ENCODE measurements around the gene ENGASE.

Gene ENGASE

DNA sequence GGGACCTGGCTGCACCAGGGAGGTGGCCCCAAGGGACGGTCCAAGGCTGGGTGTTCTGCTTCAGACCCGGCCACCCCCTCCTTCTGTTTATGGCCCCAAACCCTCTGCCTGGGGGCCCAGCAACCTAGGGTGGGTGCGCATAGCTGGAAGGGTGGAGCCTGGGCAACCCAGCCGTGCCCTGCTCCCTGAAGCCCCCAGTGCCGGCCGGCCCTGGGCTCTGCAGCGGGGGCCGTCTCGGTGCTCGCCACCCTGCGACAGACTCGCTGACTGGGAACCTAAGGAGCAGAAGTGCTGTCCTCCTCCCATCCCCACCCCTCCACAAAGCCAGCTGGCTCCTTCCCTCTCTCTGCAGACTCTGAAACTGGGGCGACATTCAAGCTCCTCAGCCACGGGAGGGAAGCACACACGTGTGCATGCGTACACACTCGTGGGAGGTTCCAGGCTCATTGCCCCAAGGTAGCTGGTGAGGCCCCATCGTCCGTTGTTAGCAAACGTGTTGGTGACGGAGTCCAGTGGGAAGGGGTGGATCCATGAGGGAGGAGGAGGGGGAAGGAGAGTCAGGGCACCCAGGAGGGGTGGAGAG lies 43.4 kb downstream of the ENGASE start:
- DNase-seq: no peak

DNA sequence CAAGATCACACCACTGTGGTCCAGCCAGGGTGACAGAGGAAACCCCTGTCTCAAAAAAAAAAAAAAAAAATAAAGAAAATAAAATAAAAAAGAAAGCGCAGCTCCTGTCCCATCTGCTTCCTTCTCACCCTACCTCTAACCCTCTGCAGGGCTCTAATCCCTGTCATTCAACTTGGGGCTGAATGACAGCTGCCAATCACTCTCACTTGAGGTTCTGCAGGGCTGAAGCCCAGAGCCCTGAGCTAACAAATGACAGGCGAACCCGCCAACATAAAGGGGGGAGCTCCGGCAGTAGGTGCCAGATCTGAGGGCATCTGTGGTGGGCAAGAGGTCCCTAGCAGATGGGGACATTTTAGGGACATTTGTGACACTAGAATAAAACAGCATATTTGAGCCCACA lies 44.3 kb downstream of the ENGASE start:
- DNase-seq: no peak

GRCh38 chr17:79120259-79120658 lies 45.6 kb downstream of the ENGASE start:
- DNase-seq: no peak

- no peak for DNase-seq
These were observed 49.4 kb downstream of the ENGASE start for GRCh38 chr17:79123988-79124387.

- DNase-seq: no peak
These were observed 50.0 kb downstream of the ENGASE start for GRCh38 chr17:79124513-79125209.

DNA sequence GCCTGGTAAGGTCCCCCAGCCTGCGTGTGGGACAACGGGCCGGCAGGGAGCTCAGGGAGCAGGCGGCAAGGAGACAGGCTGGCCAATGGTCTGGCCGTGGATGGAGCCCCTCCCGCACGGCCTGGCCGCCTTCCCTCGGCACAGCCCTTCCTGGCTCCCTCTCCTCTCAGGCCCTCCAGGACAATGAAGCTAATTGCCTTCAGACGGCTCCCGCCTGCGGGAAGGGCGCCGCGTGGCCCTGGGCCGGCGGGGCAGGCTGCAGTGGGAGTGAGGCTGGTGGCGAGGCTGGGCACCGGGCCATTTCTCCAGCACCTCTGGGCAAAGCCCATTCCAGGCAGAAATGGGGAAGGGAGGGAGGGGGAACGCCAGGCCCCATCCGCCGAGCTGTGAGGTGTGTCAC lies 50.9 kb downstream of the ENGASE start:
- DNase-seq: no peak

- no peak for DNase-seq
These were observed 51.5 kb downstream of the ENGASE start for GRCh38 chr17:79126139-79126538.

GRCh38 chr17:79127534-79128135 lies 53.0 kb downstream of the ENGASE start:
- no peak for DNase-seq

DNA sequence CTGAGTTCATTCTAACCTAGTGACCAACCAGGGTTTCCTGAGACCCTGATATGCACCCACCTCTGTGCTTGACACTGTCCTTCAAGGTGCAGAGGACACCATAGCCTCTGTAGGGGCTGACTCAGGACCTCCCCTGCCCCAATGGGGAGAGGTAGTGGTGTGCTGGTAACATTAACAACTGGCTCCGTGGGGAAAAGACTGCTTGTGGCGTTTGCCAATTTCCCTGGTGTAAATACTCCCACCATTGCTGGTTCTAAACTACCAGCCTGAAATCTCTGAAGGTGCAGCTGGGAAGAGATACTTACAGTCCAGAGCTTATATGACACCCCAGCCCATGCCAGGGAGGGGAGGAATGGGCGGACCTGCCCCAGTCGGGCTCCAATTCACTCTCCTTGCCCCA lies 54.9 kb downstream of the ENGASE start:
- no peak for DNase-seq

- DNase-seq: no peak
These were observed 56.1 kb downstream of the ENGASE start for GRCh38 chr17:79130536-79131273.

DNA sequence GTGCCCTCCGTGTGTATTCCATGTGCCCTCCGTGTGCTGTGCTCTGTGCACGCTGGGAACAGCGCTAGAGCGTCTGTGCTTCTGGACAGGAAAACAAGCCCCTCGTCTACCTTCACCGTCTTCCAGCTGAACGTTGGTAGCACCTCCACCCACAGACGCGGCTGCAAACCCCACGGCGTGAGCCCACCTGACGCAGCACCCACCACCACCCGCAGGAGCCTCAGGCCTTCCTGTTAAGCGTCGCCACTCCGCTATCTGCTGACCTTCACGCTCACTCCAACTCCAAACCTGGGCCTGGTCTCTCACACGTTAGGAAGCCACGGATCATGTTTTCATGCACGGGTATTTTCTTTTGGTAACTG lies 56.6 kb downstream of the ENGASE start:
- DNase-seq: no peak

DNA sequence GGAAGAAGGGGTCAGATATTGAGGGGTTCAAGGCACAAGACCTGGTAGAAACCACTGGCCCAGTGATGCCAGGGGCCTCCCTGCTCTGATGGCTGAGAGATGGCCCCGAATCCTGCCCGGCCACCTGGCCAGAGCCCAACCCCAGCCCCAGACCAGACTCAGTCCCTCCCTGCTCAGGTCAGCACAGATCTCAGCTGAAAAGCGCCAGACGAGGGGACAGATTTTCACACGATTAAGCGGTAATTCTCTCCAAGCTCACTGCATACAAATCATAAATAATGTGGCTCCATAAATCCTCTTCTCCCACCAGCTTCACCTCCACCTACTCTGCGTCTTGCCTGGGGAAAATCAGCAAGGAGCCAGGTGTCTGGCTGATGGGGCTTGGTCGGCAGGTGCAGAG lies 57.1 kb downstream of the ENGASE start:
- no peak for DNase-seq

- no peak for DNase-seq
These were observed 57.8 kb downstream of the ENGASE start for GRCh38 chr17:79132271-79133064.

- no peak for DNase-seq
These were observed 58.6 kb downstream of the ENGASE start for GRCh38 chr17:79133214-79133613.

- DNase-seq: no peak
These were observed 59.4 kb downstream of the ENGASE start for GRCh38 chr17:79133985-79134384.

DNA sequence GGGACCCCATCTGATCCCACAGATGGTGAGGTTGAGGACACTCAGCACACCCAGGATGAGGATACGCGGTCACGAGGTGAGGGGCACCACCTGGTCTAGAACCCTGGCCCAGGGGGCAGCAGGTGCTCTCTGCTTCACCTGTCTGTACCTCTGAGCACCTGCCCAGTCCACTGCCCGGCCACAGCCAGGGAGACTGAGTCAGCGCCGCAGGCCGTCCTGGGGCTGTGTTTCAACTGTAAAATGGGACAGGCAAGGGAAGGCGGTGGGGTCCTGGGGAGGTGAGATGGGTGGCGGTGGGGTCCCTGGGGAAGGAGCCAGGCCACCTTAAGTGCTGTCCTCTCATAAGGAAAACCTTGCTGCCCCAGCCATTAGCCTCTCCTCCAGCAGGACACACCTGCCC lies 60.4 kb downstream of the ENGASE start:
- DNase-seq: no peak

DNA sequence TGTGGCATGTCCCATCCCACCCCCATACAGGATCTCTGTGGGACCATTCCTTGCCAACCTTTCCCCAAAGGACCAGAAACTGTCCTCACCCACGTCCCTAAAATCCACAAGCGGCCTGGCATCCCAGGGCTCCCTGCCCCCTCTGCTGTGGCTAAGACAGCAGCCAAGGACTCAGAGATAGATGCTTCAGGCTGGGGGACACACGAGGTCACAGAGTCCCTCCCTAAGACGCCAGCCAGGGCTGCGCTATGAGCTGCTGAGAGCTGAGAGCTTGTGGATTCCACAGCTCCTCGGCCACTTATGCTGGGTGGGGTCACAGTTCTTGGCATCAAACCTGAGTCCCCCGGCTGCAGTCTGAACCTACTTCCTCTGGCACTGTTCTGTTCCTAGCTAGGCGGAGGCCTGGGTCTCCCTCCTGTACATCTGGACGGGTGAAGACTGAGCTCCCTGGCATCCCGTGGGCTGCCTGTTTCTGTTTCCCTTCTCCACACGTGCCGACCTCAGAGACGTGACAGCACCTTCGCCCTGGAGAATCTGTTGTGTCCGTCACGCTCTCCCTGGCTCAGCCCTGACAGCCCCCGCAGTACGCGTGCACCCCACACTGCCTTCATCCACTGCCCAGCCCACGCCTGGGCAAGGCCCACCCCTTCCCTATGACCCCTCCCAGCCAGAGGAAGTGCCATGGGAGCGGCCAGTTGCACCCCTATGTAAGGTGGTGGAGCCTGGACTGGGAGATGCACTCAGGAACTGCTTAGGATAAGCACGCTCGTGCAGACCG lies 61.2 kb downstream of the ENGASE start:
- DNase-seq: no peak

Data from NCI-H2029 treated with DMSO at 0.1 percent for 48 hours (cell line).